Retinal pigment epithelial cell (primary cell): ENCODE results near the gene E2F2.
"Not testable (repeated sequence)": the region's sequence is repeated elsewhere in the genome, so short reads cannot be mapped to it uniquely, and the experiment has no call there.

ENCODE experiments used
- DNase-seq: peaks from one replicate; pipeline ENCODE4 v3.0.0-alpha.2; 2010; ENCODE audit warnings: low read depth
- H3K4me3 ChIP-seq: 2 replicates; pipeline ENCODE4 v1.5.1; 2011; ENCODE audit warnings: mild to moderate bottlenecking, low read length, control low read depth, moderate library complexity
- CTCF ChIP-seq: conservative IDR thresholded peaks from 2 replicates; pipeline ENCODE4 v1.5.1; 2011; ENCODE audit warnings: low read depth, low read length, control low read depth, inconsistent platforms

The E2F2 gene

DNA sequence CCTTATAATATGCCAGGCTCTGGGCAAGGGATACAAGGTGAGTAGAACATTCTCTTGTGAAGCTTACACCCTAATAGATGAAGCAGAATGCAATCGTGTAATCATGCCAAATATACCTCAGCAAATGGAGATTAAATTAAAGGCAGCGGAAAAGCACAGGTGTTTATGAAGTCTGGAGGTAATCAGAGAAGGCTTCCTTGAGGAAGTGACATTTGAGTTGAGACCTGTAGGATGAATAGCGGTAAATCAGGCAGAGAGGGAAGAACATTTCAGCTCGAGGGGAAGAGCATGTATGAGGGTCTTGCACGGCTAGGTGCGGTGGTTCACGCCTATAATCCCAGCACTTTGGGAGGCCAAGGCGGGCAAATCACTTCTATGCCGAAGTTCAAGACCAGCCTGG is 13.5 kb downstream of the E2F2 start:
- TF ChIP-seq CTCF, result no peak
- DNase-seq, result no peak
- H3K4me3 ChIP-seq, result no peak overlapping the region

DNA sequence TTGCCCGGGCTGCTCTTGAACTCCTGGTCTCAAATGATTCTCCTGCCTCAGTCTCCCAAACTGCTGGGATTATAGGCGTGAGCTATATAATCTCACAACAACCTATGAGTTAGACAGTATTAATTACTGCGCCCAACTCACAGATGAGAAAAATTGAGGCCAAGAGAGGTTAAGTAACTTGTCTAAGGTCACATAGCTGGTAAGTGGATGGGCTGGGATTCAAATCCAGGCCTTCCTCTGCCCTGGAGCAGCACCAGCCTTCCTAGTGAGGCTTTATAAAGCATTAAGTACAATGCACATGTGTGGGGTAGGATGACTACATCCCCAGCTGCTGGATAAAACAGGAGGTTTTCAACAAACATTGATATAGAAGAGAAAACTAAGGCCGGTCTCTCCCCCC is 15.1 kb downstream of the E2F2 start:
- no peak for TF ChIP-seq CTCF
- no peak for DNase-seq
- no peak overlapping the region for H3K4me3 ChIP-seq

DNA sequence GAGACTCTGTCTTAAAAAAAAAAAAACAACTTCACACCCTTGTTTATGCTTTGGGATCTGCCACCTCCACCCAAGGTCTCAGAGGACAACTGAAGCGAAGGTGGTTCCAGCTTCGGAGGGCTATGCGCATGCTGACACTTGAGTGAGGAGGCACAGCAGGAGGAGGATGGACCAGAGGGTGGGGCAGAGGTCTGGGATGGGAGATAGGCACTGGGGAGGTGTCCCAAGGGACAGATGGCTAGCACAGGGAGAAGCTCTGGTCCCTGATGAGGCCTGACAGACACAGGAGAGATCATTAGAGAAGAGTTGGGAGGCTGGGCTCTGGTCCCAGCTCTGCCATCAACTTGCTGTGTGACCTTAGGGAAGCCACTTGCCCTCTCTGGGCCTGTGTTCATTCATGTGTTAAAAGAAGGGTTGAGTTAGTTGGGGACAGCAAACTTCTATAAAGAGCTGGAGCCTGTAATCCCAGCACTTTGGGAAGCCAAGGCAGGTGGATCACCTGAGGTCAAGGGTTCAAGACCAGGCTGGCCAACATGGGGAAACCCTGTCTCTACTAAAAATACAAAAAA is 16.8 kb downstream of the E2F2 start:
- no peak overlapping the region for H3K4me3 ChIP-seq
- no peak for TF ChIP-seq CTCF

GRCh38 chr1:23509896-23510295 is 21.1 kb downstream of the E2F2 start:
- DNase-seq, result no peak
- TF ChIP-seq CTCF, result no peak
- H3K4me3 ChIP-seq, result no peak overlapping the region

More for the DNA sequence above, 16.8 kb downstream of the E2F2 start:
- DNase-seq, result no peak

DNA sequence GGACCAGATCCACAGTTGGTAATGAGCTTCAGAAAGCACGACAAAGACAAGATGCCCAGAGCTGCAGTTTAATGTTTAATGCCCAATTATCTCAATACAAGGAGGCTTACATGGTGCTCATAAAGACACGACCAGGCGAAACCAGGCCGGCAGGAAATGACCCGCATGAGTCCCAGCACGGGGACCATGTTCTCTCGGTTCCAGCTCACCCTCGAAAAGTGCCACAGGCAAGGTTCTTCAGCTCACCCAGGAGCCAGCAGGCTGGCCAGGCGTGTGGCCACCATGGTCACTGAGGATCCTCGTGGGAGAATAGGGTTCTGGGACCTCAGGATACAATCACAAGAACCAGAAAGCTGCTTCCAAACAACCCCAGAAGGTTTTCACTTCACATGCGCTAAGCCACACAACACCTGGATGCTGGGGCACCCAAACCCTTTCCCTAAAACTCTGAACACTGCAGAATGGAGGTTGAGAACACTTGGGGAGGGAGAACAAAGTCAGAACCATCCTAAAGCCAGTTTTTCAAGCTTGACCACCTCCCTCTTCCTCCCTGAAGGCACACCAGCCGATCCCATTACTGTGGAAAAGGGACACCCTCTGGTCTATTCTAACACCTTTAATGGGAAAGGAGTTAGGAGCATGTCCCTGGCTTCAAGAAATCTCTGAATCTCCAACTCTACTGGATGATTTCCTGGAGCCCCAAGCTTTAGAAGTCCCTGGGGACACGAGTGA is 24.5 kb downstream of the E2F2 start:
- no peak overlapping the region for H3K4me3 ChIP-seq
- DNase-seq, result no peak
- TF ChIP-seq CTCF, result no peak

DNA sequence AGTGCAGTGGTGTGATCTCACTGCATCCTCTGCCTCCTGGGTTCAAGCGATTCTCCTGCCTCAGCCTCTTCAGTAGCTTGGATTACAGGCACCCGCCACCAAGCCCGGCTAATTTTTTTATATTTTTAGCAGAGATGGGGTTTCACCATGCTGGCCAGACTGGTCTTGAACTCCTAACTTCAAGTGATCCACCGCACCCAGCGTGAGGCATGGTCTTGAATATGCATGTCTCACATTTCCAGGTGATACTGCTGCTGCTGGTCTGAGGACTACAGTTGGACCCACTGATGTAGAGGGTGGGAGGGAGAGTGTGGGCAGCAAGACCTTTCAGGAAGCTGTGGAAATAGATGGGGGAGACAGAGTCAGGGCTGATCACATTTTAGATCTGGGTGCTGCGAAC is 25.2 kb downstream of the E2F2 start:
- DNase-seq, result no peak
- H3K4me3 ChIP-seq, result no peak overlapping the region
- TF ChIP-seq CTCF, result no peak

DNA sequence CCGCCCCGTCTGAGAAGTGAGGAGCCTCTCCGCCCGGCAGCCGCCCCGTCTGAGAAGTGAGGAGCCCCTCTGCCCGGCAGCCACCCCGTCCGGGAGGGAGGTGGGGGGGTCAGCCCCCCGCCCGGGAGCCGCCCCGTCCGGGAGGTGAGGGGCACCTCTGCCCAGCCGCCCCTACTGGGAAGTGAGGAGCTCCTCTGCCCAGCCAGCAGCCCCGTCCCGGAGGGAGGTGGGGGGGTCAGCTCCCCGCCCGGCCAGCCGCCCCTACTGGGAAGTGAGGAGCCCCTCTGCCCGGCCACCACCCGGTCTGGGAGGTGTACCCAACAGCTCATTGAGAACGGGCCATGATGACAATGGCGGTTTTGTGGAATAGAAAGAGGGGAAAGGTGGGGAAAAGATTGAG is 26.9 kb downstream of the E2F2 start:
- DNase-seq, H3K4me3 ChIP-seq: not testable (repeated sequence)
